MM.1S (cell line): ENCODE measurements around the gene OPN3.

ENCODE experiments used
- DNase-seq: peaks from one replicate; pipeline ENCODE4 v3.0.0-alpha.2; 2015
- H2AFZ ChIP-seq: fragments of 300-600 bp; sonication (generic); 2 replicates; pipeline ENCODE4 v1.6.0; 2016; ENCODE audit warnings: antibody characterized with exemption, low read length
- H3F3A ChIP-seq: fragments of 300-600 bp; sonication (generic); 2 replicates; pipeline ENCODE4 v1.6.1; 2016; ENCODE audit warnings: mild to moderate bottlenecking, antibody characterized with exemption, low read length, moderate library complexity, mixed read lengths; ENCODE audit not compliant: insufficient read depth
- H3K27ac ChIP-seq: fragments of 300-600 bp; sonication (generic); 2 replicates; pipeline ENCODE4 v1.5.1; 2016; ENCODE audit warnings: mild to moderate bottlenecking, low read length
- H3K27me3 ChIP-seq: fragments of 300-600 bp; sonication (generic); replicated peaks from 2 replicates; pipeline ENCODE4 v1.6.0; 2016; ENCODE audit warnings: low read length; ENCODE audit not compliant: insufficient read depth
- H3K36me3 ChIP-seq: fragments of 300-600 bp; sonication (generic); replicated peaks from 2 replicates; pipeline ENCODE4 v1.6.1; 2016; ENCODE audit warnings: mild to moderate bottlenecking, low read length, mixed read lengths; ENCODE audit not compliant: insufficient read depth
- H3K4me1 ChIP-seq: fragments of 300-600 bp; sonication (generic); 2 replicates; pipeline ENCODE4 v1.6.1; 2016; ENCODE audit warnings: low read length, mixed read lengths
- H3K4me2 ChIP-seq: fragments of 300-600 bp; sonication (generic); 2 replicates; pipeline ENCODE4 v1.6.0; 2016; ENCODE audit warnings: low read depth, low read length
- H3K4me3 ChIP-seq: fragments of 300-600 bp; sonication (generic); 2 replicates; pipeline ENCODE4 v1.5.1; 2016; ENCODE audit warnings: low read length, mixed read lengths
- H3K79me2 ChIP-seq: fragments of 300-600 bp; sonication (generic); 2 replicates; pipeline ENCODE4 v1.6.1; 2016; ENCODE audit warnings: mixed run types, low read length, mixed read lengths
- H3K9ac ChIP-seq: fragments of 300-600 bp; sonication (generic); 2 replicates; pipeline ENCODE4 v1.6.1; 2016; ENCODE audit warnings: low read length, mixed read lengths
- H3K9me2 ChIP-seq: fragments of 300-600 bp; sonication (generic); replicated peaks from 2 replicates; pipeline ENCODE4 v1.6.1; 2016; ENCODE audit warnings: mild to moderate bottlenecking, low read length, mixed read lengths; ENCODE audit not compliant: insufficient read depth
- H3K9me3 ChIP-seq: fragments of 300-600 bp; sonication (generic); replicated peaks from 2 replicates; pipeline ENCODE4 v1.6.1; 2016; ENCODE audit warnings: mild to moderate bottlenecking, low read length, mixed read lengths; ENCODE audit not compliant: insufficient read depth
- H4K20me1 ChIP-seq: fragments of 300-600 bp; sonication (generic); 2 replicates; pipeline ENCODE4 v1.6.1; 2016; ENCODE audit warnings: mild to moderate bottlenecking, low read length, moderate library complexity, mixed read lengths; ENCODE audit not compliant: insufficient read depth
- EZH2 ChIP-seq: fragments of 300-600 bp; sonication (generic); optimal IDR thresholded peaks from 2 replicates; pipeline ENCODE3; 2017; ENCODE audit warnings: low read depth, mild to moderate bottlenecking, antibody characterized with exemption, low read length, mixed read lengths
- EZH2phosphoT487 ChIP-seq: fragments of 300-600 bp; sonication (generic); IDR thresholded peaks from 2 replicates; pipeline ENCODE4 v1.6.1; 2018; ENCODE audit warnings: antibody characterized with exemption, low read length
- TF ChIP-seq, protein P1 (sequence below): fragments of 300-600 bp; sonication (generic); IDR thresholded peaks from 2 replicates; pipeline ENCODE4 v1.5.1; 2016; ENCODE audit warnings: antibody characterized with exemption, low read length, mixed read lengths

The OPN3 gene

DNA sequence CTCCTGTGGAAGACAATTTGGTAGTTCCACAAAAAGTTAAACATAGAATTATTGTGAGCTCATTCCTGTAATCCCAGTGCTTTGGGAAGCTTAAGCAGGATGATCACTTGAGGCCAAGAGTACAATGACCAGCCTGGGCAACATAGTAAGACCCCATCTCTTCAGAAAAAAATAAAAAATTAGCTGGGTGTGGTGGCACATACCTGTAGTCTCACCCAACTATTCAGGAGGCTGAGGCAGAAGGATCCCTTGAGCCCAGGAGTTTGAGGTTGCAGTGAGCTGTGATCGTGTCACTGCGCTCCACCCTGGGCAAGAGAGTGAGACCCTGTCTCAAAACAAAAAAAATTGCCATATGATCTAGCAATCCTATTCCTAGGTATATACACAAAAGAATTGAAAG, 4.1 kb upstream of the OPN3 start:
- H3K36me3 ChIP-seq, result no peaks in the 10 kb centered on the region
- H3K4me2 ChIP-seq, result no peak overlapping the region
- H4K20me1 ChIP-seq, result no peaks in the 10 kb centered on the region
- no peak overlapping the region for H3K4me3 ChIP-seq
- H3K27ac ChIP-seq, result no peak overlapping the region
- H3K4me1 ChIP-seq, result peaks cover 12% of the 10 kb centered on the region
- H2AFZ ChIP-seq, result no peak overlapping the region
- H3K9me3 ChIP-seq, result no peaks in the 10 kb centered on the region
- TF ChIP-seq, protein P1, sequence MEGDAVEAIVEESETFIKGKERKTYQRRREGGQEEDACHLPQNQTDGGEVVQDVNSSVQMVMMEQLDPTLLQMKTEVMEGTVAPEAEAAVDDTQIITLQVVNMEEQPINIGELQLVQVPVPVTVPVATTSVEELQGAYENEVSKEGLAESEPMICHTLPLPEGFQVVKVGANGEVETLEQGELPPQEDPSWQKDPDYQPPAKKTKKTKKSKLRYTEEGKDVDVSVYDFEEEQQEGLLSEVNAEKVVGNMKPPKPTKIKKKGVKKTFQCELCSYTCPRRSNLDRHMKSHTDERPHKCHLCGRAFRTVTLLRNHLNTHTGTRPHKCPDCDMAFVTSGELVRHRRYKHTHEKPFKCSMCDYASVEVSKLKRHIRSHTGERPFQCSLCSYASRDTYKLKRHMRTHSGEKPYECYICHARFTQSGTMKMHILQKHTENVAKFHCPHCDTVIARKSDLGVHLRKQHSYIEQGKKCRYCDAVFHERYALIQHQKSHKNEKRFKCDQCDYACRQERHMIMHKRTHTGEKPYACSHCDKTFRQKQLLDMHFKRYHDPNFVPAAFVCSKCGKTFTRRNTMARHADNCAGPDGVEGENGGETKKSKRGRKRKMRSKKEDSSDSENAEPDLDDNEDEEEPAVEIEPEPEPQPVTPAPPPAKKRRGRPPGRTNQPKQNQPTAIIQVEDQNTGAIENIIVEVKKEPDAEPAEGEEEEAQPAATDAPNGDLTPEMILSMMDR, result no peak
- no peak for TF ChIP-seq EZH2phosphoT487
- TF ChIP-seq EZH2, result no peak
- no peaks in the 10 kb centered on the region for H3K9me2 ChIP-seq
- H3F3A ChIP-seq, result peaks cover 2% of the 10 kb centered on the region; the same call in 1 of the 2 replicates
- H3K27me3 ChIP-seq, result no peaks in the 10 kb centered on the region
- no peak overlapping the region for H3K9ac ChIP-seq
- peaks cover 3% of the 10 kb centered on the region for H3K79me2 ChIP-seq
- DNase-seq, result no peak

DNA sequence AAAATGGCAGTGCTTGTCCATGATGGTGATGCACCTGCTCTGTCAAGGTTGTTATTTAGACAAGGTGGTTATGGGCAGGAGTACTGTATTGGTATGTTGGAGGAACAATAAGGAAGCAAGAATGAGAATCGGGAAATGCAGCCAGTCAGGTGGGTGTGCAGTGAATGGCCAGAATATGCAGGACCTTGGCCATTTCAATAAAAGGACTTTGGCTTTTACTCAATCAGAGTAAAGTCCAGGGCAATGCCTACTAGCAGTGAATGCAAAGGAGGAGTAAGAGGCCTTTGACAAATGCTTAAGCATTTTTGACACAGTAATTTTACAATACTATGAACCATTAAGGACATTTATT, 2.4 kb upstream of the OPN3 start:
- Histone ChIP-seq H3K27me3 (no peaks in the 10 kb centered on the region), H3K9me2 (no peaks in the 10 kb centered on the region), H4K20me1 (no peaks in the 10 kb centered on the region), H3K36me3 (no peaks in the 10 kb centered on the region), H3F3A (peaks cover 5% of the 10 kb centered on the region; the same call in 1 of the 2 replicates), H3K4me2 (no peak overlapping the region), H3K4me1 (peaks cover 19% of the 10 kb centered on the region), H3K27ac (no peak overlapping the region), H3K79me2 (peaks cover 20% of the 10 kb centered on the region), H3K4me3 (no peak overlapping the region), H2AFZ (no peak overlapping the region), H3K9me3 (no peaks in the 10 kb centered on the region), H3K9ac (no peak overlapping the region)
- DNase-seq, result no peak
- no peak for TF ChIP-seq EZH2
- TF ChIP-seq, protein P1, result no peak
- no peak for TF ChIP-seq EZH2phosphoT487

DNA sequence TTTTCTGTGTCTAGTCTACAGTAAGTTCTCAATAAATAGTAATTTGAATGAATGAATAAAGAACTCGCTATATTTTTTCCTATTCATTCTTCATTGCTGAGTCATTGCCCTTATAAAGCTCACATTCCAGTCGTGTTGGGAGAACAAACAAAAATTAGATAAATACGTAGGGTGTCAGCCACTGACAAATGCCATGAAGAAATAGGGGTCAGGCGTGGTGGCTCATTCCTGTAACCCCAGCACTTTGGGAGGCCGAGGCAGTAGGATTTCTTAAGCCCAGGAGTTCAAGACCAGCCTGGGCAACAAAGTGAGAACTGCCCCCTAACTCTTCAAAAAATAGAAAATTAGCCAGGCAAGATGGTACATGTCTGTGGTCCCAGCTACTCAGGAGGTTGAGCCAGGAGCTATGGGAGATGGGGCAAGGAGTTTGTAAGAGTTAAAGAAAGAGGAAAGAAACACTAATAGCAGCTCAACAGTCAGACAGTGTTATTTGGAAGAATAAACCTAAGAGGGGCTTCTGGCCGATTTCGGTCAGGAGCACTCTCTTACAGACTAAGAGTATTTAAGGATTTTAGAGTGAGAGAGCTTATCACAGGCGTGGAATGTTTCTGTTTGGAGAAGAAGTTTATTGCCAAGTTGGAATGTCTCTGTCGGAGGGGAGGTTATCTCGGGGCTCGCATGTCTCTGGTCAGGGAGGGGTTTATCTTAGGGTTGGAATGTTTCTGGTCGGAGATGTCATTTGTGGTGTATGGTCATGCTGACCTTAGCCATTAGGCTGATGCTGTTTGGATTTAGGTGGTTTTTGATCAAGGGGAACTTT, 1.8 kb upstream of the OPN3 start:
- no peaks in the 10 kb centered on the region for H3K27me3 ChIP-seq
- no peak overlapping the region for H3K9ac ChIP-seq
- H3F3A ChIP-seq, result peaks cover 5% of the 10 kb centered on the region; the same call in 1 of the 2 replicates
- H3K4me3 ChIP-seq, result no peak overlapping the region
- H3K9me3 ChIP-seq, result no peaks in the 10 kb centered on the region
- TF ChIP-seq, protein P1, result no peak
- peaks cover 25% of the 10 kb centered on the region for H3K4me1 ChIP-seq
- no peak overlapping the region for H3K4me2 ChIP-seq
- no peaks in the 10 kb centered on the region for H4K20me1 ChIP-seq
- H3K27ac ChIP-seq, result no peak overlapping the region
- no peaks in the 10 kb centered on the region for H3K36me3 ChIP-seq
- H3K79me2 ChIP-seq, result peaks cover 26% of the 10 kb centered on the region
- H2AFZ ChIP-seq, result no peak overlapping the region
- no peaks in the 10 kb centered on the region for H3K9me2 ChIP-seq
- no peak for DNase-seq
